Measurements from ENCODE around the gene MTUS2.

DNA sequence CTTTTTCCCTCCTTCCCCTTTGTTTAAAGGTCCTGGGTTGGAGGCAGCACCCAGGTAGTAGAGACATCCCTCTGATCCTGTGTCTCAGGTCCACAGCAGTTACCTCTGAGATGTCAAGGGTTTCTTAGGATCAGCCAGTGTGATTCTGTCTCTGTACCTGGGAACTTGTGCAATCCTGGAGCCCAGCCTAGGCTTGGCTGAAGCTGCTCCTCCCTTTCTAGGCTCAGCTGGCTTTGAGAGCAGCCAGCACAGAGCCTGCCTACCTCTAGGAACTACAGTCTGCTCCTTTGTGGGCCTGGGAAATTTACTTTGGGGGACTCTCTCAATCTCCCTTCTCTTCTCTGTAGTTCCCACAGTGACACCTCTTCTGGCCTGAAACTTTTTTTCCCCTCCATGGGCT lies 171.6 kb downstream of the MTUS2 start:
- TF ChIP-seq CTCF (IDR thresholded peaks at IDR 0.05; ENCODE audit: low read depth, low read length) (no peak), POLR2A (IDR thresholded peaks at IDR 0.05; ENCODE audit: extremely low read depth, insufficient read length) (no peak)
